HTERT RPE-1 (cell line): ENCODE data around the gene SSH3.
"Not testable (repeated sequence)": the region's sequence is repeated elsewhere in the genome, so short reads cannot be mapped to it uniquely, and the experiment has no call there.

ENCODE experiments used
- in situ Hi-C: fragments of 300-500 bp; cut with MboI; formaldehyde crosslinking; loops from 4 replicates; pipeline ENCODE4 v1.14.3; 2020; ENCODE audit warnings: low sequenced_read_pairs

SSH3 gene, protein sequence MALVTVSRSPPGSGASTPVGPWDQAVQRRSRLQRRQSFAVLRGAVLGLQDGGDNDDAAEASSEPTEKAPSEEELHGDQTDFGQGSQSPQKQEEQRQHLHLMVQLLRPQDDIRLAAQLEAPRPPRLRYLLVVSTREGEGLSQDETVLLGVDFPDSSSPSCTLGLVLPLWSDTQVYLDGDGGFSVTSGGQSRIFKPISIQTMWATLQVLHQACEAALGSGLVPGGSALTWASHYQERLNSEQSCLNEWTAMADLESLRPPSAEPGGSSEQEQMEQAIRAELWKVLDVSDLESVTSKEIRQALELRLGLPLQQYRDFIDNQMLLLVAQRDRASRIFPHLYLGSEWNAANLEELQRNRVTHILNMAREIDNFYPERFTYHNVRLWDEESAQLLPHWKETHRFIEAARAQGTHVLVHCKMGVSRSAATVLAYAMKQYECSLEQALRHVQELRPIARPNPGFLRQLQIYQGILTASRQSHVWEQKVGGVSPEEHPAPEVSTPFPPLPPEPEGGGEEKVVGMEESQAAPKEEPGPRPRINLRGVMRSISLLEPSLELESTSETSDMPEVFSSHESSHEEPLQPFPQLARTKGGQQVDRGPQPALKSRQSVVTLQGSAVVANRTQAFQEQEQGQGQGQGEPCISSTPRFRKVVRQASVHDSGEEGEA

DNA sequence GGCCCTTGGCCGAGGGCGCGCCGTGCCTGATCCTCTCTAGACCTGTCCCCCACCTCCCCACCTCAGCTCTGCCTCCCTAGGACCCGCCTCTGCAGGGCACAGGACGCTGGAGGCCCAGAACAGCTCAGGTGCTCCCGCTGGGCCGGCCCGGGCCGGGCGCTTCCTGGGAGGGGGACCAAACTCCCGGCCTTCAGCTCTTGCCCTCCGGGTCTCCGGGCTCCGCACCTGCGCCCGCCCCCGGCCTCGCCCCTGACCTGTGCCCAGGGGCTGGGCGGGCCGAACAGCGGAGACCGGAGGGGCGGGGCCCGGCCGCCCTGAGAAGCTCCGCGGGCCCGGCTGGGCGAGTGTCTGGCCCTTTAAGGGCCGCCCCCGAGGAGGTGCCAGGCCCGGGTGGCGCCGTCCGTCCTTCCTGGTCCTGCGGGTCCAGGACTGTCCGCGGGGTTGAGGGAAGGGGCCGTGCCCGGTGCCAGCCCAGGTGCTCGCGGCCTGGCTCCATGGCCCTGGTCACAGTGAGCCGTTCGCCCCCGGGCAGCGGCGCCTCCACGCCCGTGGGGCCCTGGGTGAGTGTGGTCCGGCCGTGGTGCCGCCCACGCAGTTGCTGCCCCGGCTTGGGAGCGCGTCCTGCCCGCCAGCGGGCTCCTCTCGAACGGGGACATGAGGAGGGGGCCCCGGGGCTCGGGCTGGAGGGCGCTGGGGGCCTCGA lies at the start of gene SSH3:
TSS of gene SSH3 (plus strand) at position 399 of the 703 bp plus-strand sequence. CDS start at position 495, 96 bp downstream.
- in situ Hi-C loops: no loop called here

DNA sequence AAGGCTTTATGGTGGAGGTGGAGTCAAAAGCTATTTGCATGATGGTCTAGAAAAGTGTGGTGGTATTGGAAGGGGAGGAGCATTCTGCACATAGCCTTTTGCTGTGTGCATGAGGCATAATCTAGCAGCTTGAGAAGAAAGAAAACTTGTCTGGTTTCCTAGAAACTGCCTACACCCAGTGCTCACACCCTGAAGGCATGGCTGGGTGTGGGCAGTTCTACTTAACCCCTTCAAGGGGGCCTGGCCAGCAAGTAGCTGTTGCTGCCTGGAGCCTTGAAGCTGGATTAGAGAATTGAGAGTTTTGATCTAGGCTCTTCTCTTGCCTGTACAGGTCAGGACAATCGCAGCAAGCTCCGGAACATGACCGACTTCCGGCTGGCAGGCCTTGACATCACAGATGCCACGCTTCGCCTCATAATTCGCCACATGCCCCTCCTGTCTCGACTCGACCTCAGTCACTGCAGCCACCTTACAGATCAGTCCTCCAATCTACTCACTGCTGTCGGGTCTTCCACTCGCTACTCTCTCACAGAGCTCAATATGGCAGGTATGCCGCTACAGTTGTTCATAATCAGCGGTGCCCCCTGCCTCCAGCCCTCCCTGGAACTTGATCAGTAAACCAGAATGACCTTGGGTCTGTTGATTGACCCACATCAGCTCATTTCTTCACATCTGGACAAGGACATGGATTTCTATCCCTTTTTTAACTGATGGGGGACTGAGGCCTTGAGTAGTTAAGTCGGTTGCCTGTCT lies 49.3 kb upstream of the SSH3 start:
- in situ Hi-C loops: no loop called here

- in situ Hi-C loops: no loop called here
Observed at GRCh38 chr11:67254798-67255197, 48.5 kb upstream of the SSH3 start.

GRCh38 chr11:67255353-67255752 lies 48.0 kb upstream of the SSH3 start:
- in situ Hi-C loops: no loop called here

- in situ Hi-C loops: no loop called here
Observed at GRCh38 chr11:67255864-67256263, 47.5 kb upstream of the SSH3 start.

- in situ Hi-C loops: no loop called here
Observed at GRCh38 chr11:67256477-67257135, 46.7 kb upstream of the SSH3 start.

GRCh38 chr11:67260406-67260805 lies 42.9 kb upstream of the SSH3 start:
- in situ Hi-C loops: no loop called here

GRCh38 chr11:67260885-67261639 lies 42.3 kb upstream of the SSH3 start:
- in situ Hi-C loops: not testable (repeated sequence)

GRCh38 chr11:67261640-67261945 lies 41.7 kb upstream of the SSH3 start:
- in situ Hi-C loops: no loop called here

- in situ Hi-C loops: no loop called here
Observed at GRCh38 chr11:67261946-67262681, 41.2 kb upstream of the SSH3 start.

DNA sequence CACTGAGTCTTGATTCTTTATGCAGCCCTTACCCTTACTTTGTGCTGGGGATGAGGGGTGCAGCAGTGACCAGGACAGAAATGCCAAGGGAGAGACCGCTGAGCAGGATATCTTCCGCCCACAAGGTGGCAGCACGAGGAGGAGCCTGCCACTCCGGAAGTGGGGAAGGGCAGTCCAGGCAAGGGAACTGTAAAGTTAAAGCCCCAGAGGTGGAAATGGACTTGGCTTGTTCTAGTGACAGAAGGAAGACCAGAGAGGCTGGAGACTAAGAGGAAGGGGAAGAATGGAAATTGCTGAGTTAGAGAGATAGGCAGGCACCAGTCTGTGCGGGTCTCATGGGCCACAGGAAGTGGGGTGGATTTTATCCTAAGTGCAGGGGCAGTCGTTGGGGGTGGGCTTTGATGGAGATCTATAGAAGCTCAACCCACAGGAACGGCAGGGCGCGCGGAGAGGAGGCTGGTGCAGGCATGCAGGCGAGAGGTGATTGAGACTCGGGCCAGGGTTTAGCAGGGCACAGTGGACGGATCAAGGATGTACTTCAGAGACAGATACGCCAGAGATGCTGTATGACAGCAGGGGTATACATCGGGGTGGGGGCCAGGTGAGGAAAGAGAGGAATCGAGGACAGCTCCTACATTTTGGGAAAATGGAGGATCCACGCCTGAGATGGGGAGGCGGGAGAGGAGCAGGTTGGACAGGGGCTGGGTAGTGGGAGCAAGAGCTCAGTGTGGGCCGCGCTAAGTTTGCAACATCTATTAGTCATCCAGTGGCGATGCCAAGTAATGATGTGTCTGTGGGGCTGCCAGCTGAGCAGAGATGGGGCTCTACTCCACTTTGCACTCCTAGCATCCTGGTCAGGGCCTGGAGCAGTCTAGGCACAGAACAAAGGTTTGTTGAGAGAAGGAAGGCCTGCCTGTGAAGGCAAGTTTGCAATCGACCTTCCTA lies 40.3 kb upstream of the SSH3 start:
- in situ Hi-C loops: no loop called here

GRCh38 chr11:67264260-67264659 lies 39.1 kb upstream of the SSH3 start:
- in situ Hi-C loops: no loop called here

DNA sequence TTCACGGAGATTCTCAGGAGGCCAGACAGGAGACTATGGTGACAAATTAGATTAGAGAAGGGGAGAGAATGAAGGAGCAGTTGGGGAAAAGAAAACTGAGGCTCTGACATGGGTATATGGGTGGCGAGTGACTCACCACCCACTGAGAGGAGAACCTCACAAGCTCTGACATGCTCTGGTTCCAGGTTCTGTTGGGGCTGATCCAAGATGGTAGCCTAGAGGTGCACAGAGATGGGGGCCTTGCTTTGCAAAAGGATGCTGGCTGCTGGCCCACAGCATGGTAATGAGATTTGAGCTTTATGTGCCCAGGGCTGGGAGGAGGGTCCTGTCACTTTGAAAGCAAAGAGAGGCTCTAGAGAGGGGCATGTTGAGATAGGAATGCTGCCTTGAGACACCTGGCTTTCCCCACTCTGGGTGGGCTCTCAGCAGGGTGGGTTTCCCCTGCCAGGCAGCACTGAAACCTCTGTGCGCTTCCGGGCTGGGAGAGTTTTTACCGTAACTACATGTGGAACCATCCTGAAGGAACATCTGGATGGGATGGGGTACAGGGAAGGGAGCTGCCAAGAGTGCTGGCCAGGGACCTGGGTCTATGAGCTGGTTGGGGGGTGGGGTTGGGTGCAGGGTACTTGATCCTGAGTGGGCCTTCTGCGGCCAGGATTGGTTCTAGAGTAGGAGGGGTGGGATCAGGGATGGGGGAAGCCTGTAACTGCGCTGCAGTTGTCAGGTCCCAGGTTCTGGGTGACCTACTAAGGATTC lies 38.3 kb upstream of the SSH3 start:
- in situ Hi-C loops: no loop called here

DNA sequence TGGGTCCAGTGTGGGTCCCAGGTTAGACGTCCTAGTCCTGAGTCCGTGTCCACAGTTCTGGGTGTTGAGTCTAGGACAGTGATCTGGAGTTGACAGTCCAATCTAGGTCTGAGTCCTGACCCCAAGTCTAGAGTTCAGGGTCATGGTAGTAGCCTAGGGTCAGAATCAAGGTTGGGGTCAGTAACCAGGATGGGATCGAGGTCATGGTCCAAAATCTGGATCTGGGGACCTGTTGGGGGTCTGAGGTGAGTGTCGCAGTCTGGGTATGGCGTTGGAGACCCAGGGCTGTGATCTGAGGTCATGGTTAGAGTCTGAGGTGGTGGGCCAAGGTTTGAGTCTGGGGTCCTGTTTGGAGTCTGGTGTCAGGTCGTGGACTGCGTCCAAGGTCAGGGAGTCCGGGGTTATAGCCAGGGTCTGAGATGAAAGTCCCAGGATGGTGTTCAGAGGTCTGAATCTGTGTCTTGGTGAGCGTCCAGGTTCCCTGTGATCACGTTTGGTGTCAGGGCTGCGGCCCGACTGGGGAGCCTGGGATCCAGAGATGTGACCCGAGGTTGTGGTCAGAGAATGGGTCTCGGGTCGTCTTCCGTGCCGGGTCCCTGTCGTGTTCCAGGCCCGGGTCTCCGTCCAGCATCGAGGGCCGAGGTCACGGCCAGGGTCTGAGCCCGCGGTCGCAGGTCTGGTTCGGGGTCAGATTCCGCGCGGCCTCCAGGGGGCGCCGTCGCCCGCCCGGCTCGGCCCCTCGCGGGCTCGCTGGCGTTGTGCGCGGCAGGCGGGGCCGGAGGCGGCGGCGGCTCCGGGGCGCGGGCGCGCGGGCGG lies 37.5 kb upstream of the SSH3 start:
- in situ Hi-C loops: no loop called here

DNA sequence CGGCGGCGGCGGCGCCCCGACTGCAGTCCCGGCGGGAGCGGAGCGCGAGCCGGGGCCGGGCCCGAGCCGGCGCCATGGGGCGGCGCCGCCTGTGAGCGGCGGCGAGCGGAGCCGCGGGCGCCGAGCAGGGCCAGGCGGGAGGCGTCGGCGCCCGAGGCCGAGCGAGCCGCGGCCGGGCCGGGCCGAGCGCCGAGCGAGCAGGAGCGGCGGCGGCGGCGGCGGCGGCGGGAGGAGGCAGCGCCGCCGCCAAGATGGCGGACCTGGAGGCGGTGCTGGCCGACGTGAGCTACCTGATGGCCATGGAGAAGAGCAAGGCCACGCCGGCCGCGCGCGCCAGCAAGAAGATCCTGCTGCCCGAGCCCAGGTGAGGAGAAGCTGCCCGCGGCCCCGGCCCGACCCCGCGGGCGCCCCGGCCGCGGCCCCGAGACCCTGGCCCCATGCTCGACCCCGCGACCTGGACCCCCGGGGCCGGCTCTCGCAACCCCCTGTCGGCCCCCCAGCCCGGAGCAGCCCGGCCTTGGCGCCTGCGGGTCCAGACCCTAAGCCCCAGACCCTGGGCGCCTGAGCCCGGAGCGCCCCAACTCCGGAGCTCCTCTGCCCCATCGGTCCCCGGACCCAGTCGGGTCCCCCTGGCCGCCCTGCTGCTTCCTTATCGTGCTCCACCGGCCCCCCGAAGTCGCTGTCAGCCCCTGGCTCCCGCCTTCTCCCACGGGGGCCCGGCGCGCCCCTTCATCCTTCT lies 36.7 kb upstream of the SSH3 start, which contains the start of gene GRK2:
TSS of gene GRK2 (plus strand) at position 25 of the 739 bp plus-strand sequence. CDS start at position 252, 227 bp downstream.
- in situ Hi-C loops: no loop called here
